HG02763 (cell line): Measurements from ENCODE around the gene ZNF90.
A peak's percentile ranks its signal among the peaks of the same experiment; 100 is the strongest.
"Not testable (repeated sequence)": the region's sequence is repeated elsewhere in the genome, so short reads cannot be mapped to it uniquely, and the experiment has no call there.

ENCODE experiments used
- ATAC-seq: cut with Tn5 transposase; IDR thresholded peaks from one replicate; pipeline ENCODE4 v1.9.1; 2021; ENCODE audit warnings: mild to moderate bottlenecking, moderate library complexity; ENCODE audit not compliant: unreplicated experiment

The ZNF90 gene

DNA sequence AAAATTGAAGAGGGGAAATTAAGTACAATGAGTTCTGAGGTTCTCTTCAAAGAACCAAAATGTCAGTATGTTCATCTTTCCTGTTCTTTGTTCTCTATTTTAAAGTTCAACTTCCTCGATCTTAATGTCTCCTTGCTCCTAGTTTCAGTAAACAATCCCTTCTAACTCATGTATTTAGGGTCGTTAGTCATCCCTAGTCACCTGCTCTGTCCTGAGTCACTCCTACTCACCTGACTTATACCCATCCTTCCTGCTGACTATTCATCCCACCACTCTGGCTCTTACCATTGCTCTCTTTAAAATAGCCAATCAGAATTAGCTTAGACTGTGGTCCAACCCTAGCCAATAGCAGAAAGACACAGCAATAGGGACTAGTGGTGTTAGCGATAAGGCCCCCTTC, 24.3 kb downstream of the ZNF90 start:
- no peak for ATAC-seq

DNA sequence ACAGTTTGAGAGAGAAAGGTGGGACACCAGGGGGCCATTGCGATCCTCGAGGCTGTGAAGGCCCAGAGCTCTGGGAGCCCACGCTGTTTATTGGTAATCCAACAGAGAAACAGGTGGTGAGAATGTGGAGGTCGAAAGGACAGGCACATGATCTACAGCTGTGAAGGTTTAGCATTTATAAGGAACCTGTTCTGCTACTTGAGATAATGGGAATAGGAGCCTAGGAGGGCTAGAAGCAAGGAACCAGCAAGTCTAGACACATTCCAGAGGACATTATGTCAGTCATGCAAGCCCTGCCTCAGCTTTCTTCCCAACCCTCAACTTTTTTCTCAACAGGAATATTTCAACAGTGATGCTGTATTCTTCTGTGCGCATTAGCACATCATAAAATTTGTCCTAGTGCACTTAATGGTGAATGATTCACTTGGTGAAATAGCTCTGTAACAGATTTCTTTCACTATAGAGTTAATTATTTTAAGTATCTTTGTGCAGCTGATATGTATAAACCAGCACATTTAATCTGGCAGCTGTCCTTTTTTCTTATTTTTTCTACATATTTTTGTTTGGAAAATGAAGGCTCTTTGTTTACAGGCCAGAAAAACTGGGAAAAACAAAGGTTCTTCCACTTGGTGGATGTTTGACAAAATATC, 25.4 kb downstream of the ZNF90 start:
- ATAC-seq = no peak

DNA sequence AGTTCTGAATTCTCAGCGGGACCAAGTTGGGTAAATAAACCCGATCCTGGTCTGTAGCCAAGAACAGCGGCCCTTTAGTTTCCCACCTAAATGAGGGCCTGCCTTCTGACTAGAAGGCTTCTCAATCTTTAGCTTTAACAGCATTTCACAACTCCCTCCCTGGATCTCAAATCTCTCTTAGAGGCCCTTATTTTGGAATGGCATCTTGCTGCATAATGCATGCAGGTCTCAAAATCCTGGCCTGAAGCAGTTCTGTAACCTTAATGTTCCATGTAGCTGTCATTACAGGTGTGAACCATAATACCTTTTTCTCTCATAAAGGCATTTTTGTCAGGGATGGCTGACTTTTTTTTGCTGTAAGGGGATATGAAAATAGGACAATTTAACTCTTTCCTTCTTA, 29.5 kb downstream of the ZNF90 start:
- no peak for ATAC-seq

DNA sequence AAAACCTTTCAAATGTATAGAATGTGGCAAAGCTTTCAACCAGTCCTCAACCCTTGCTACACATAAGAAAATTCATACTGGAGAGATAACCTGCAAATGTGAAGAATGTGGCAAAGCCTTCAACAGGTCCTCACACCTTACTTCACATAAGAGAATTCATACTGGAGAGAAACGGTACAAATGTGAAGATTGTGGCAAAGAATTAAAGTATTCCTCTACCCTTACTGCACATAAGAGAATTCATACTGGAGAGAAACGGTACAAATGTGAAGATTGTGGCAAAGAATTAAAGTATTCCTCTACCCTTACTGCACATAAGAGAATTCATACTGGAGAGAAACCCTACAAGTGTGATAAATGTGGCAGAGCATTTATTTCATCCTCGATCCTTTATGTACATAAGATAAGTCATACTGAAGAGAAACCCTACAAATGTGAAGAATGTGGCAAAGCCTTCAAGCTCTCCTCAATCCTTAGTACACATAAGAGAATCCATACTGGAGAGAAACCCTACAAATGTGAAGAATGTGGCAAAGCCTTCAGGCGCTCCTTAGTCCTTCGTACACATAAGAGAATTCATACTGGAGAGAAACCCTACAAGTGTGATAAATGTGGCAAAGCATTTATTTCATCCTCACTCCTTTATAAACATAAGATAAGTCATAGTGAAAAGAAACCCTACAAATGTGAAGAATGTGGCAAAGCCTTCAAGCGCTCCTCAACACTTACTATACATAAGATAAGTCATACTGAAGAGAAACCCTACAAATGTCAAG, 40.5 kb downstream of the ZNF90 start:
- not testable (repeated sequence) for ATAC-seq

DNA sequence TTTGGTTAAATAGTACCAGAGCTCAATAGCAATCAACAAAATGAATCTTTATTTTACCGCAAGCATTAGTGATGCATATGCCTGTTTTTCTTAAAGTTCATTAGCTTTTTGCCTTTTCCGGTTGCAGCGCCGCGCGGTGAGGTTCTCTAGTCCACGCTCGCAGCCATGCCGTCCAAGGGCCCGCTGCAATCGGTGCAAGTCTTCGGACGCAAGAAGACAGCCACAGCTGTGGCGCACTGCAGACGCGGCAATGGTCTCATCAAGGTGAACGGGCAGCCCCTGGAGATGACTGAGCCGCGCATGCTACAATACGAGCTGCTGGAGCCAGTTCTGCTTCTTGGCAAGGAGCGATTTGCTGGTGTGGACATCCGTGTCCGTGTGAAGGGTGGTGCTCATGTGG, 47.1 kb downstream of the ZNF90 start:
- no peak for ATAC-seq

DNA sequence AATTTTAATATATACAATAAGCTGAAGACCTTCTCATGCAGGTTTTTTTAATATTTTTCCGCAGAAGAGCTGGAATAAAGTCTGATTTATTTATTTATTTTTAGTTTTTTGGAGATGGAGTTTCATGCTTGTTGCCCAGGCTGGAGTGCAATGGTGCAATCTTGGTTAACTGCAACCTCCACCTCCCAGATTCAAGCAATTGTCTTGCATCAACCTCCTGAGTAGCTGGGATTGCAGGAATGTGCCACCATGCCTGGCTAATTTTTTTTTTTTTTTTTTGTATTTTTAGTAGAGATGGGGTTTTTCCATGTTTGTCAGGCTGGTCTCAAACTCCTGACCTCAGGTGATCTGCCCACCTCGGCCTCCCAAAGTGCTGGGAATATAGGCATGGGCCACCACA, 55.1 kb downstream of the ZNF90 start:
- ATAC-seq = not testable (repeated sequence)

DNA sequence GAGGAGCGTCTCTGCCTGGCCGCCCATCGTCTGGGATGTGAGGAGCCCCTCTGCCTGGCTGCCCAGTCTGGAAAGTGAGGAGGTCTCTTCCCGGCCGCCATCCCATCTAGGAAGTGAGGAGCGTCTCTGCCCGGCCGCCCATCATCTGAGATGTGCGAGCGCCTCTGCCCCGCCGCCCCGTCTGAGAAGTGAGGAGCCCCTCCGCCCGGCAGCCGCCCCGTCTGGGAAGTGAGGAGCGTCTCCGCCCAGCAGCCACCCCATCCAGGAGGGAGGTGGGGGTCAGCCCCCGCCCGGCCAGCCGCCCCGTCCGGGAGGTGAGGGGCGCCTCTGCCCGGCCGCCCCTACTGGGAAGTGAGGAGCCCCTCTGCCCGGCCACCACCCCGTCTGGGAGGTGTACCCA, 59.9 kb downstream of the ZNF90 start:
- not testable (repeated sequence) for ATAC-seq

DNA sequence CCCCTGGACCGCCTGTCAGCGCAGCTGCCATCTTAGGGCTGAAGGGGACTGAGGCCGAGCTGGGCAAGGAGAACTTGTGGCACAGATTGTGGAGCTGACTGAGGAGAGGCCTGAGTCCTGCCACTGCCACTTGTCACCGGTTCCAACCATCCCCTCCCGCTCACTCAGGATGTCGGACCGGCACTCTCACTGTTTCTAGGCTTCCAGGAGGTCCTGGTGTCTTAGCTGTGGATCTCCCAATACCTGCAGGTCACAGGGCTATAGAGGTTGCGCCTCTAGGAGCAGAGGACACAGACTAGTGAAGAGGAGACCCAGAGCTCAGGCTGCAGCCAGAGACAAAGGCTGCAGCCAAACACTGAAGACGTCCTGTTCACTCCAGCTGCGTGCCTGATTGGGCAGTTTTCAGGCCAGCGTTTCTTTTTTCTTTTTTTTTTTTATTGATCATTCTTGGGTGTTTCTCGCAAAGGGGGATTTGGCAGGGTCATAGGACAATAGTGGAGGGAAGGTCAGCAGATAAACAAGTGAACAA, 73.9 kb downstream of the ZNF90 start:
- ATAC-seq = no peak

DNA sequence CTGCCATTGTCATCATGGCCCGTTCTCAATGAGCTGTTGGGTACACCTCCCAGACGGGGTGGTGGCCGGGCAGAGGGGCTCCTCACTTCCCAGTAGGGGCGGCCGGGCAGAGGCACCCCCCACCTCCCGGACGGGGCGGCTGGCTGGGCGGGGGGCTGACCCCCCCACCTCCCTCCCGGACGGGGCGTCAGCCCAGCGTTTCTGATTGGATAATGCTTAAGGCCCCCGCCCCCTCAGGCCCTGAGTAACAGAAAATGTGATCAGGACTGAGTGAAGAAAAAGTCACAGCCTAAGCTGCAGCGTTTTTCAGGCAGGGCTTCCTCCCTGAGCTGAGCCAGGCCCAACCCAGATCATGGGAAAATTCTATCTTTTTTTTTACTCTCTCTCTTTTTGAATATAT, 74.7 kb downstream of the ZNF90 start:
- not testable (repeated sequence) for ATAC-seq

DNA sequence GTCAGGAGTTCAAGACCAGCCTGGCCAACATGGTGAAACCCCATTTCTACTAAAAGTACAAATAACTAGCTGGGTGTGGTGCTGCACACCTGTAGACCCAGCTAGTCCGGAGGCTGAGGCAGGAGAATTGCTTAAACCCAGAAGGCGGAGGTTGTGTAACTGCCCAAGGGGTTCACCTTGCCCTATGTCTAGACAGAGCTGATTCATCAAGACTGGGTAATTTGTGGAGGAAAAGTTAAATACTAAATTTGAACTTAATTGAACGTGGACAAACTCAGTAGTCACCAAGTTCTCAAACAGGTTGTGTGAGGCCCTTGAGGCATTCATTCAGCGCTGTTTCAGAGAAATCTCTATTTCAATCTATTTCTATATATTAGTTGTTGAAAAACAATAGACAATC, 75.5 kb downstream of the ZNF90 start:
- ATAC-seq = no peak

DNA sequence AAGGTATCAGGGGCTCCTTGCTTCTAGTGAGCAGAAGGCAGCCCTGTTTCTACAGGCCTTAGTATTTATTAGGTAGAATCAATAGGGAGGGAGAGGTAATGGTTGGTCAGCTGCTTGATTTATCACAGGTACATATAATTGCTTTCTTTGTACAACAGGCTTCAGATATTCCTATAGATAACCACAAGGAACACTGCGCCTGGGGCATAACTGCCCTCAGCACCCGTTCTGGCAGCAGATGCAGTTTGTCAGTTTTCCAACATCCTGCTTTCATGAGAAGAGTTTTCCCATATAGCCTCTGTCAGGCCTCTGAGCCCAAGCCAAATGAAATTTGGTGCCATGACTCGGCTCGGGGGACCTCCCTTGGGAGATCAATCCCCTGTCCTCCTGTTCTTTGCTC, 76.8 kb downstream of the ZNF90 start:
- no peak for ATAC-seq

DNA sequence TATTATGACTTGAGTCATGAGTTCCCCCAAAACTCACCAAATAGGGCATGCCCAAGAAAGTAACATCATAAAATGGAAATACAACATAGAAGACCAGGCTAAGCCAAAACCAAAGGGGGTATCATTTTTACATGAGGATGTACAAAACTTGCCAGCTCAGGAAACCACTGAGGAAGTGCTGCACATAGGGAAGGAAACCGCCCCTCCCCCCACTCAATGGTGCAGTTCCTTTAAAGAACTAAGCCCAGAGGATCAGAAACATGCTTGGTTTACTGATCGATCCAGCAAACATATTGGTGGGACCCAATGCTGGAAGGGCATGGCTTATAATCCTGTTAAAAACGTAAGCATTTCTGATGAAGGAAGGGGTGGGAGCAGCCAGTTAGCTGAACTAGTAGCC, 85.0 kb downstream of the ZNF90 start:
- ATAC-seq = no peak

DNA sequence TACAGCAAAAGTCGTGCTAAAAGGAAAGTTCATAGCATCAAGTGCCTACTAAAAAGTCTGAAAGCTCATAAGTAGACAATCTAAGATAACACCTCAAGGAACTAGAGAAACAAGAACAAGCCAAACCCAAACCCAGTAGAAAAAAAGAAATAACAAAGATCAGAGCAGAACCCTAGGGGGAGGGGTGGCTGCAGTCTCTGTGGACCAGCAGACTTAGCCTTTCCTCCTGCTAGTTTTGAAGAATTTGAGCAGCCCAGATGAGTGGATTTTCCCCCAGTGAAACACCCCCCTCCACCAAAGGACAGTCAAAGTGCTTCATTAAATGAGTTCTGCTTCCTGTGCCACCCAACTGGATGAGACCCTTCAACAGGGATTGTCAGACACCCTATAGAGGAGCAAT, 86.7 kb downstream of the ZNF90 start:
- no peak for ATAC-seq

DNA sequence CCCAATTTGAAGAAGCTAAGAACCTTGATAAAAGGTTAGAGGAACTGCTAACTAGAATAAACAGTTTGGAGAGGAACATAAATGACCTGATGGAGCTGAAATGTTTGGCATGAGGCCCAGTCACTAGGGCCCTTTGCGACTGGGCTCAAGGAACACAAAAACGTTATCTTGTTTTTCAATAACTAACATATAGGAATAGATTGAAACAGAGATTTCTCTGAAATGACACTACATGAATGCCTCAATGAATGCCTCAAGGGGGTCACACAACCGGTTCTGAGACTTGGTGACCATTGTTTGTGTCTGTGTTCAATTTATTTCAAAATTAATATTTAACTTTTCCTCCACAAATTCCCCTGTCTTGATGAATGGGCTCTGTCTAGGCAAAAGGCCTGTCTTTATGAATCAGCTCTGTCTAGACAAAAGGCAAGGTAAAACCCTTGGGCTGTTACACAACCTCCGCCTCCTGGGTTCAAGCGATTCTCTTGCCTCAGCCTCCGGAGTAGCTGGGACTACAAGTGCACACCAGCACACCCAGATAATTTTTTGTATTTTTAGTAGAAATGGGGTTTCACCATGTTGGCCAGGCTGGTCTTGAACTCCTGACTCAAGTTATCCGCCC, 88.3 kb downstream of the ZNF90 start:
- no peak for ATAC-seq

DNA sequence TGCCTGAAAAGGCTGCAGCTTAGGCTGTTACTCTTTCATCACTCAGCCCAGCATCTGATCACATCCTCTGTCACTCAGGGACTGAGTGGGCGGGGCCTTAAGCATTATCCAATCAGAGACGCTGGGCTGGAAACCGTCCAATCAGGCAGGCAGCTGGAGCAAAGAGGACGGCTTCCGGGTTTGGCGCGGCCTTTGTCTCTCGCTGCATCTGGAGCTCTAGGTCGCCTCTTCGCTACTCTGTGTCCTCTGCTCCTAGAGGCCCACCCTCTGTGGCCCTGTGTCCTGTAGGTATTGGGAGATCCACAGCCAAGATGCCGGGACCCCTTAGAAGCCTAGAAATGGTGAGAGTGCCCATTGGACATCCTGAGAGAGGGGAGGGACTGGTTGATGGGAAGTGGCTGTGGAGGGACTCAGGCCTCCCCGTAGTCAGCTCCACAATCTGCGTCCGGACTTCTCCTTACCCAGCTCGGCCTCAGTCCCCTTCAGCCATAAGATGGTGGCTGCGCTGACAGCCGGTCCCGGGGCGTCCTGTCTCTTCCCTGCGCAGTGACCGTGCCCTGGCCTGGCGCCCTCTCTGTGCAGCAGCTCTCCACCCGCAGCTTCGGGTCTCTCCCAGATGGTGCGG, 89.3 kb downstream of the ZNF90 start, which contains the start of gene ZNF486:
TSS of gene ZNF486 (plus strand) at position 195 of the 625 bp plus-strand sequence. CDS start at position 312, 117 bp downstream.
- peak; percentile 83 for ATAC-seq

DNA sequence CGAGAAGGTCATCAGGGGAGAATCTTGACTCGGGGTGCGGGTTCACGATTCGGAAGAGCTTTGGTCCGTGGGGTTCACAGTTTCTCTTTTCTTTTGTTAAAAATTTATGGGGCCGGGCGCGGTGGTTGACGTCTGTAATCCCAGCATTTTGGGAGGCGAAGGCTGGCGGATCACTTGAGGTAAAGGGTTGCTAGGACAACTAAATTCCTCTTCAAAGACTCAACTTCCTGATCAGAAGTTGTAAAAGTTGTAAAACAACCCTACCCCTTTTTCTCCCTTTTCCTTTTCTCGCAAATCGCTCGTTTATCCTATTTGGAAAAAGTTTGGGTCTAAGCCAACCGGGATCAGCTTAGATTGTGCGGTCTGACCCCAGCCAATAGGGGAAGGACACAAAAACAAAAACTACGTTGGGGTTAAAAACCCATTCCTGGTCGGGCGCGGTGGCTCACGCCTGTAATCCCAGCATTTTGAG, 89.9 kb downstream of the ZNF90 start:
- ATAC-seq = no peak
